ENCODE data around the gene UBL4A. TPM values are rescaled to one million over a fixed set of nuclear protein-coding genes. Genes with fewer than 3 reads are reported as not detected.
A peak's percentile ranks its signal among the peaks of the same experiment; 100 is the strongest.

Gene UBL4A
- total and polyA plus RNA-seq, 9 of the 15 experiments (the other 6 are each of a cell fraction or from before 2014, with no cell fraction given), result 15.2 to 140 (median 100) TPM

DNA sequence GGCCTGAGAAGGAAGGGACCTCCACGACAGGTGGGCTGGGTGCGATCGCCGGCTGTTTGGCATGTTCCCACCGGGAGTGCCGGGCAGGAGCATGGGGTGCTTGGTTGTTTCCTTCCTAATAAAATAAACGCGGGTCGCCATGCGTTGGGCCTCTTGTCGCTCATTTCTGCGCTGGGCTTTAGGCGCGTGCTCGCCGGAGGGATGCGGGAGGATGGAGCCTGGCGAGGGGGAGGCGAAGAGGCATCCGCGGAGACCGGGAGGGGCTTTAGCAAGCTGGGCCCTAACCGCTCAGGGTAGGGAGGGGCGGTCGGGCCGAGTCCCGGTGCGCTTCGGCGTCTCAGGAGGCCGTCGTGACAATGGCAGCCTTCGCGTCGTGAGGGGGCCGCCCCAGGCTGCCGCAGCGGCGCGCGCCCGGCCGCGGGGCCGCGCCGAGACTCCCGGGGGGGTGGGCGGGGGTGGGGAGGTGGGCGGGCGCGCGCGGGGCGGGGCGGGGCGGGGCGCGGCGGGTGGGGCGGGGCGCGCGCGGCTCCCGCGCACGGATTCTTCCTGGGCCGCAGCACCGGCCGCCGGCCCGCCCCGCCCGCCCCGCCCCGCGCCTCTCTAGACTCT is 49.9 kb downstream of the UBL4A start (continued):
- TF ChIP-seq, protein P1, sequence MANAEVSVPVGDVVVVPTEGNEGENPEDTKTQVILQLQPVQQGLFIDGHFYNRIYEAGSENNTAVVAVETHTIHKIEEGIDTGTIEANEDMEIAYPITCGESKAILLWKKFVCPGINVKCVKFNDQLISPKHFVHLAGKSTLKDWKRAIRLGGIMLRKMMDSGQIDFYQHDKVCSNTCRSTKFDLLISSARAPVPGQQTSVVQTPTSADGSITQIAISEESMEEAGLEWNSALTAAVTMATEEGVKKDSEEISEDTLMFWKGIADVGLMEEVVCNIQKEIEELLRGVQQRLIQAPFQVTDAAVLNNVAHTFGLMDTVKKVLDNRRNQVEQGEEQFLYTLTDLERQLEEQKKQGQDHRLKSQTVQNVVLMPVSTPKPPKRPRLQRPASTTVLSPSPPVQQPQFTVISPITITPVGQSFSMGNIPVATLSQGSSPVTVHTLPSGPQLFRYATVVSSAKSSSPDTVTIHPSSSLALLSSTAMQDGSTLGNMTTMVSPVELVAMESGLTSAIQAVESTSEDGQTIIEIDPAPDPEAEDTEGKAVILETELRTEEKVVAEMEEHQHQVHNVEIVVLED (CRISPR knock-in tag; IDR thresholded peaks at IDR 0.05), result no peak
- TF ChIP-seq, protein P2, sequence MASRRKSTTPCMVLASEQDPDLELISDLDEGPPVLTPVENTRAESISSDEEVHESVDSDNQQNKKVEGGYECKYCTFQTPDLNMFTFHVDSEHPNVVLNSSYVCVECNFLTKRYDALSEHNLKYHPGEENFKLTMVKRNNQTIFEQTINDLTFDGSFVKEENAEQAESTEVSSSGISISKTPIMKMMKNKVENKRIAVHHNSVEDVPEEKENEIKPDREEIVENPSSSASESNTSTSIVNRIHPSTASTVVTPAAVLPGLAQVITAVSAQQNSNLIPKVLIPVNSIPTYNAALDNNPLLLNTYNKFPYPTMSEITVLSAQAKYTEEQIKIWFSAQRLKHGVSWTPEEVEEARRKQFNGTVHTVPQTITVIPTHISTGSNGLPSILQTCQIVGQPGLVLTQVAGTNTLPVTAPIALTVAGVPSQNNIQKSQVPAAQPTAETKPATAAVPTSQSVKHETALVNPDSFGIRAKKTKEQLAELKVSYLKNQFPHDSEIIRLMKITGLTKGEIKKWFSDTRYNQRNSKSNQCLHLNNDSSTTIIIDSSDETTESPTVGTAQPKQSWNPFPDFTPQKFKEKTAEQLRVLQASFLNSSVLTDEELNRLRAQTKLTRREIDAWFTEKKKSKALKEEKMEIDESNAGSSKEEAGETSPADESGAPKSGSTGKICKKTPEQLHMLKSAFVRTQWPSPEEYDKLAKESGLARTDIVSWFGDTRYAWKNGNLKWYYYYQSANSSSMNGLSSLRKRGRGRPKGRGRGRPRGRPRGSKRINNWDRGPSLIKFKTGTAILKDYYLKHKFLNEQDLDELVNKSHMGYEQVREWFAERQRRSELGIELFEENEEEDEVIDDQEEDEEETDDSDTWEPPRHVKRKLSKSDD (conservative IDR thresholded peaks at IDR 0.05; ENCODE audit: low read length), result no peak
- TF ChIP-seq ZFPM2 (CRISPR knock-in tag; IDR thresholded peaks at IDR 0.05), result no peak
- TF ChIP-seq FOXJ2 (tag; IDR thresholded peaks at IDR 0.05), result no peak
- TF ChIP-seq, protein P3, sequence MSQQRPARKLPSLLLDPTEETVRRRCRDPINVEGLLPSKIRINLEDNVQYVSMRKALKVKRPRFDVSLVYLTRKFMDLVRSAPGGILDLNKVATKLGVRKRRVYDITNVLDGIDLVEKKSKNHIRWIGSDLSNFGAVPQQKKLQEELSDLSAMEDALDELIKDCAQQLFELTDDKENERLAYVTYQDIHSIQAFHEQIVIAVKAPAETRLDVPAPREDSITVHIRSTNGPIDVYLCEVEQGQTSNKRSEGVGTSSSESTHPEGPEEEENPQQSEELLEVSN (IDR thresholded peaks at IDR 0.05; ENCODE audit: borderline replicate concordance in 1 of 2, extremely low read depth in 1 of 2, insufficient read depth in 1 of 2, insufficient read length in 1 of 2, low read depth in 1 of 2, low read length in 1 of 2, poor library complexity in 1 of 2, severe bottlenecking in 1 of 2), result peak; percentile 24 to 36
- no peak for TF ChIP-seq ZNF766 (CRISPR knock-in tag; conservative IDR thresholded peaks at IDR 0.05)
- no peak for TF ChIP-seq XRCC5 (IDR thresholded peaks at IDR 0.05; ENCODE audit: low read depth, low read length)
- TF ChIP-seq, protein P4, sequence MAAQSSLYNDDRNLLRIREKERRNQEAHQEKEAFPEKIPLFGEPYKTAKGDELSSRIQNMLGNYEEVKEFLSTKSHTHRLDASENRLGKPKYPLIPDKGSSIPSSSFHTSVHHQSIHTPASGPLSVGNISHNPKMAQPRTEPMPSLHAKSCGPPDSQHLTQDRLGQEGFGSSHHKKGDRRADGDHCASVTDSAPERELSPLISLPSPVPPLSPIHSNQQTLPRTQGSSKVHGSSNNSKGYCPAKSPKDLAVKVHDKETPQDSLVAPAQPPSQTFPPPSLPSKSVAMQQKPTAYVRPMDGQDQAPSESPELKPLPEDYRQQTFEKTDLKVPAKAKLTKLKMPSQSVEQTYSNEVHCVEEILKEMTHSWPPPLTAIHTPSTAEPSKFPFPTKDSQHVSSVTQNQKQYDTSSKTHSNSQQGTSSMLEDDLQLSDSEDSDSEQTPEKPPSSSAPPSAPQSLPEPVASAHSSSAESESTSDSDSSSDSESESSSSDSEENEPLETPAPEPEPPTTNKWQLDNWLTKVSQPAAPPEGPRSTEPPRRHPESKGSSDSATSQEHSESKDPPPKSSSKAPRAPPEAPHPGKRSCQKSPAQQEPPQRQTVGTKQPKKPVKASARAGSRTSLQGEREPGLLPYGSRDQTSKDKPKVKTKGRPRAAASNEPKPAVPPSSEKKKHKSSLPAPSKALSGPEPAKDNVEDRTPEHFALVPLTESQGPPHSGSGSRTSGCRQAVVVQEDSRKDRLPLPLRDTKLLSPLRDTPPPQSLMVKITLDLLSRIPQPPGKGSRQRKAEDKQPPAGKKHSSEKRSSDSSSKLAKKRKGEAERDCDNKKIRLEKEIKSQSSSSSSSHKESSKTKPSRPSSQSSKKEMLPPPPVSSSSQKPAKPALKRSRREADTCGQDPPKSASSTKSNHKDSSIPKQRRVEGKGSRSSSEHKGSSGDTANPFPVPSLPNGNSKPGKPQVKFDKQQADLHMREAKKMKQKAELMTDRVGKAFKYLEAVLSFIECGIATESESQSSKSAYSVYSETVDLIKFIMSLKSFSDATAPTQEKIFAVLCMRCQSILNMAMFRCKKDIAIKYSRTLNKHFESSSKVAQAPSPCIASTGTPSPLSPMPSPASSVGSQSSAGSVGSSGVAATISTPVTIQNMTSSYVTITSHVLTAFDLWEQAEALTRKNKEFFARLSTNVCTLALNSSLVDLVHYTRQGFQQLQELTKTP (IDR thresholded peaks at IDR 0.05; ENCODE audit: low read depth in 1 of 2, partially characterized antibody in 2 of 2), result no peak
- TF ChIP-seq MXI1 (IDR thresholded peaks at IDR 0.05; ENCODE audit: low read depth, low read length), result no peak
- no peak for TF ChIP-seq LARP7 (IDR thresholded peaks at IDR 0.05)
- TF ChIP-seq MYC (IDR thresholded peaks at IDR 0.05; ENCODE audit: low read depth, low read length), result peak; percentile 9; the same call in 1 of the 2 replicates
- TF ChIP-seq MYC (CRISPR knock-in tag; IDR thresholded peaks at IDR 0.05; ENCODE audit: borderline replicate concordance, low read depth), result no peak
- TF ChIP-seq PRMT5 (CRISPR knock-in tag; IDR thresholded peaks at IDR 0.05), result no peak
- no peak for TF ChIP-seq CHCHD3 (CRISPR knock-in tag; IDR thresholded peaks at IDR 0.05)
- TF ChIP-seq ZC3H4 (CRISPR knock-in tag; IDR thresholded peaks at IDR 0.05; ENCODE audit: borderline replicate concordance), result no peak
- TF ChIP-seq ZNF311 (CRISPR knock-in tag; IDR thresholded peaks at IDR 0.05), result no peak
- no peak for TF ChIP-seq SMC3 (conservative IDR thresholded peaks at IDR 0.05; ENCODE audit: insufficient read depth, low read depth, low read length)
- TF ChIP-seq ETV5 (CRISPR knock-in tag; IDR thresholded peaks at IDR 0.05; ENCODE audit: low read depth), result no peak
- TF ChIP-seq SUPT5H (IDR thresholded peaks at IDR 0.05), result 0 out of 2 replicates have a peak, but pooled peaks have one; percentile 9
